Neural progenitor cell (in vitro differentiated cells): ENCODE measurements around the gene DDAH1. TPM values are rescaled to one million over a fixed set of nuclear protein-coding genes. Genes with fewer than 3 reads are reported as not detected.

ENCODE experiments used
- DNase-seq: peaks from one replicate; pipeline ENCODE4 v3.0.0-alpha.2; 2016; ENCODE audit warnings: low spot score
- H2AFZ ChIP-seq: fragments of 200-600 bp; sonication (generic); replicated peaks from 2 replicates; pipeline ENCODE4 v1.6.1; 2016; ENCODE audit warnings: antibody characterized with exemption
- H3F3A ChIP-seq: fragments of 200-600 bp; sonication (generic); 2 replicates; pipeline ENCODE4 v1.6.1; 2016; ENCODE audit warnings: antibody characterized with exemption, low read depth
- H3K27ac ChIP-seq: fragments of 200-600 bp; sonication (generic); 2 replicates; pipeline ENCODE4 v1.5.1; 2016; ENCODE audit warnings: mild to moderate bottlenecking
- H3K27me3 ChIP-seq: fragments of 200-600 bp; sonication (generic); 2 replicates; pipeline ENCODE4 v1.6.1; 2016; ENCODE audit warnings: mild to moderate bottlenecking, moderate library complexity
- H3K36me3 ChIP-seq: fragments of 200-600 bp; sonication (generic); 2 replicates; pipeline ENCODE4 v1.5.1; 2016
- H3K4me1 ChIP-seq: fragments of 200-600 bp; sonication (generic); 2 replicates; pipeline ENCODE4 v1.6.1; 2016; ENCODE audit warnings: mixed run types
- H3K4me2 ChIP-seq: fragments of 200-600 bp; sonication (generic); 2 replicates; pipeline ENCODE4 v1.6.1; 2016
- H3K4me3 ChIP-seq: fragments of 200-600 bp; sonication (generic); 2 replicates; pipeline ENCODE4 v1.5.1; 2016
- H3K79me2 ChIP-seq: fragments of 200-600 bp; sonication (generic); 2 replicates; pipeline ENCODE4 v1.6.1; 2016; ENCODE audit warnings: low read depth
- H3K9ac ChIP-seq: fragments of 200-600 bp; sonication (generic); 2 replicates; pipeline ENCODE4 v1.6.1; 2016
- H3K9me3 ChIP-seq: fragments of 200-600 bp; sonication (generic); 2 replicates; pipeline ENCODE4 v1.5.1; 2016; ENCODE audit warnings: low read depth
- H4K20me1 ChIP-seq: fragments of 200-600 bp; sonication (generic); 2 replicates; pipeline ENCODE4 v1.6.1; 2016; ENCODE audit warnings: low read depth
- H3K27ac Mint-ChIP-seq: 3 replicates; pipeline ENCODE4 v1.8.0; 2021; ENCODE audit warnings: mixed read lengths
- H3K27me3 Mint-ChIP-seq: 2 replicates; pipeline ENCODE4 v1.8.0; 2022; ENCODE audit warnings: low read depth, mild to moderate bottlenecking, inconsistent platforms, moderate library complexity, mixed read lengths; ENCODE audit not compliant: insufficient read depth
- H3K36me3 Mint-ChIP-seq: 3 replicates; pipeline ENCODE4 v1.8.0; 2021; ENCODE audit warnings: mixed read lengths
- H3K4me1 Mint-ChIP-seq: 3 replicates; pipeline ENCODE4 v1.8.0; 2021; ENCODE audit warnings: mixed read lengths
- H3K4me3 Mint-ChIP-seq: 3 replicates; pipeline ENCODE4 v1.8.0; 2021; ENCODE audit warnings: mild to moderate bottlenecking, moderate library complexity, mixed read lengths
- H3K9me3 Mint-ChIP-seq: 3 replicates; pipeline ENCODE4 v1.8.0; 2020; ENCODE audit warnings: mixed read lengths
- CTCF ChIP-seq: fragments of 200-600 bp; sonication (generic); IDR thresholded peaks from 2 replicates; pipeline ENCODE4 v1.5.1; 2017; ENCODE audit warnings: antibody characterized with exemption, mild to moderate bottlenecking
- EZH2 ChIP-seq: fragments of 200-600 bp; sonication (generic); IDR thresholded peaks from 2 replicates; pipeline ENCODE4 v1.6.1; 2017; ENCODE audit warnings: antibody characterized with exemption, mild to moderate bottlenecking, moderate library complexity
- EZH2phosphoT487 ChIP-seq: fragments of 200-600 bp; sonication (generic); IDR thresholded peaks from 2 replicates; pipeline ENCODE4 v1.6.1; 2017; ENCODE audit warnings: antibody characterized with exemption
- total RNA-seq: library from RNA; depleted of rRNA; stranded (reverse); fragments of >200 nt; gene quantifications from 2 replicates; pipeline ENCODE4 v1.2.3, GENCODE V29; 2015; ENCODE audit warnings: low replicate concordance

The DDAH1 gene
- total RNA-seq, 1 donor from 2014 or later = 23.1 TPM

GRCh38 chr1:85454214-85454613 is 10.7 kb downstream of the DDAH1 start:
- Histone ChIP-seq H3K4me2 (no peak overlapping the region), H2AFZ (no peak overlapping the region), H3K36me3 (no peaks in the 10 kb centered on the region), H3K4me1 (no peaks in the 10 kb centered on the region), H3K27me3 (no peaks in the 10 kb centered on the region), H4K20me1 (no peaks in the 10 kb centered on the region), H3K79me2 (no peaks in the 10 kb centered on the region), H3K9me3 (no peaks in the 10 kb centered on the region), H3K4me3 (no peak overlapping the region), H3K27ac (no peak overlapping the region), H3K9ac (no peak overlapping the region), H3F3A (no peaks in the 10 kb centered on the region)
- H3K4me3 Mint-ChIP-seq = no peak overlapping the region
- peaks cover 2% of the 10 kb centered on the region for H3K9me3 Mint-ChIP-seq
- no peak for TF ChIP-seq EZH2
- peaks cover 2% of the 10 kb centered on the region for H3K27me3 Mint-ChIP-seq
- H3K4me1 Mint-ChIP-seq = no peaks in the 10 kb centered on the region
- H3K36me3 Mint-ChIP-seq = peaks cover 11% of the 10 kb centered on the region
- no peak overlapping the region for H3K27ac Mint-ChIP-seq
- DNase-seq = no peak

GRCh38 chr1:85453640-85454194 is 11.2 kb downstream of the DDAH1 start:
- Histone ChIP-seq H3K4me1 (no peaks in the 10 kb centered on the region), H3F3A (no peaks in the 10 kb centered on the region), H3K27me3 (no peaks in the 10 kb centered on the region), H3K27ac (no peak overlapping the region), H3K4me3 (no peak overlapping the region), H3K4me2 (no peak overlapping the region), H4K20me1 (no peaks in the 10 kb centered on the region), H3K9me3 (no peaks in the 10 kb centered on the region), H3K9ac (no peak overlapping the region), H2AFZ (no peak overlapping the region), H3K79me2 (no peaks in the 10 kb centered on the region), H3K36me3 (no peaks in the 10 kb centered on the region)
- Mint-ChIP-seq H3K27me3 (peaks cover 2% of the 10 kb centered on the region), H3K4me1 (no peaks in the 10 kb centered on the region), H3K27ac (no peak overlapping the region), H3K4me3 (no peak overlapping the region), H3K36me3 (peaks cover 11% of the 10 kb centered on the region), H3K9me3 (peaks cover 2% of the 10 kb centered on the region)
- DNase-seq = no peak
- TF ChIP-seq EZH2 = no peak
- no peak for TF ChIP-seq EZH2phosphoT487
- no peak for TF ChIP-seq CTCF

GRCh38 chr1:85452948-85453347 is 12.0 kb downstream of the DDAH1 start:
- Histone ChIP-seq H3K79me2 (no peaks in the 10 kb centered on the region), H3K4me1 (no peaks in the 10 kb centered on the region), H3K9me3 (no peaks in the 10 kb centered on the region), H3F3A (no peaks in the 10 kb centered on the region), H3K4me3 (no peak overlapping the region), H2AFZ (no peak overlapping the region), H3K9ac (no peak overlapping the region), H4K20me1 (no peaks in the 10 kb centered on the region), H3K27ac (no peak overlapping the region), H3K4me2 (no peak overlapping the region), H3K27me3 (no peaks in the 10 kb centered on the region), H3K36me3 (no peaks in the 10 kb centered on the region)
- no peak for DNase-seq
- Mint-ChIP-seq H3K36me3 (peaks cover 11% of the 10 kb centered on the region), H3K27me3 (peaks cover 2% of the 10 kb centered on the region), H3K4me1 (no peaks in the 10 kb centered on the region), H3K27ac (no peak overlapping the region), H3K9me3 (peaks cover 4% of the 10 kb centered on the region), H3K4me3 (no peak overlapping the region)
- TF ChIP-seq EZH2phosphoT487 = no peak
- TF ChIP-seq CTCF = no peak
- no peak for TF ChIP-seq EZH2

- no peak overlapping the region for H3K4me3 ChIP-seq
- no peaks in the 10 kb centered on the region for H3K79me2 ChIP-seq
- no peaks in the 10 kb centered on the region for H3K9me3 ChIP-seq
- no peak overlapping the region for H3K27ac ChIP-seq
- peaks cover 7% of the 10 kb centered on the region for H3K9me3 Mint-ChIP-seq
- no peaks in the 10 kb centered on the region for H3K4me1 ChIP-seq
- no peak overlapping the region for H3K27ac Mint-ChIP-seq
- H4K20me1 ChIP-seq = no peaks in the 10 kb centered on the region
- no peak overlapping the region for H3K4me2 ChIP-seq
- no peak overlapping the region for H2AFZ ChIP-seq
- H3K36me3 Mint-ChIP-seq = peaks cover 6% of the 10 kb centered on the region
- H3K36me3 ChIP-seq = no peaks in the 10 kb centered on the region
- no peak overlapping the region for H3K9ac ChIP-seq
- H3K27me3 Mint-ChIP-seq = no peaks in the 10 kb centered on the region
- H3F3A ChIP-seq = no peaks in the 10 kb centered on the region
- TF ChIP-seq EZH2 (no peak), EZH2phosphoT487 (no peak), CTCF (no peak)
- H3K4me1 Mint-ChIP-seq = peaks cover 12% of the 10 kb centered on the region
- no peak for DNase-seq
- H3K4me3 Mint-ChIP-seq = no peak overlapping the region
- H3K27me3 ChIP-seq = no peaks in the 10 kb centered on the region
Observed at GRCh38 chr1:85451236-85451830, 13.6 kb downstream of the DDAH1 start.
